Stomach (tissue), 9 donors: ENCODE data around the gene STX1A. TPM values are rescaled to one million over a fixed set of nuclear protein-coding genes. Genes with fewer than 3 reads are reported as not detected.
"Not testable (repeated sequence)": the region's sequence is repeated elsewhere in the genome, so short reads cannot be mapped to it uniquely, and the experiment has no call there.

Source experiments
- DNase-seq, 2 donors: peaks; one replicate each; pipeline versions ENCODE4 v3.0.0 to v3.0.0-alpha.2; 2013 to 2019
- H3K27ac ChIP-seq, 5 donors: fragments of 200-600 bp in 4 of 5; sonication (generic) in 4 of 5; one replicate each; pipeline ENCODE4 v1.5.1; 2013 to 2019; ENCODE audit warnings: mild to moderate bottlenecking in 1 of 5, moderate library complexity in 1 of 5
- H3K27me3 ChIP-seq, 3 donors: fragments of 200-600 bp; sonication (generic); one replicate each; pipeline ENCODE4 v1.5.1; 2017 to 2019; ENCODE audit warnings: mixed run types in 1 of 3
- H3K36me3 ChIP-seq, 4 donors: fragments of 200-600 bp; sonication (generic); 1 replicate in 3 of 4; 2 replicates in 1 of 4; pipeline ENCODE4 v1.5.1; 2016 to 2019
- H3K4me1 ChIP-seq, 4 donors: fragments of 200-600 bp; sonication (generic); one replicate each; pipeline ENCODE4 v1.5.1; 2016 to 2019
- H3K4me3 ChIP-seq, 4 donors: fragments of 200-600 bp; sonication (generic) in 3 of 4; one replicate each; pipeline ENCODE4 v1.5.1; 2016 to 2019; ENCODE audit warnings: mild to moderate bottlenecking in 1 of 4
- H3K9me3 ChIP-seq, 4 donors: fragments of 200-600 bp; sonication (generic); one replicate each; pipeline ENCODE4 v1.5.1; 2016 to 2019
- EP300 ChIP-seq: sonication (generic); formaldehyde crosslinking; IDR thresholded peaks from one replicate; pipeline ENCODE4 v1.6.1; 2017; ENCODE audit warnings: antibody characterized with exemption
- POLR2A ChIP-seq, 4 donors: fragments of 450-650 bp; IDR thresholded peaks; one replicate each; pipeline ENCODE4 v1.6.1; 2016; ENCODE audit warnings: antibody characterized with exemption in 4 of 4, control low read depth in 2 of 4, mild to moderate bottlenecking in 1 of 4, moderate library complexity in 1 of 4
- POLR2AphosphoS5 ChIP-seq, 3 donors: sonication (generic); formaldehyde crosslinking; IDR thresholded peaks; one replicate each; pipeline ENCODE4 v1.6.1; 2016; ENCODE audit warnings: antibody characterized with exemption in 3 of 3
- WGBS, 5 donors: extraction: QIAGEN DNeasy Blood & Tissue Kit in 3 of 5; methylation state at CpG; one replicate each; pipeline versions ENCODE4 v1.1.5 to v1.1.7; 2013 to 2018; 5-methylcytosine and 5-hydroxymethylcytosine counted together
- intact Hi-C: fragments of 100-400 bp; cut with DNase I; formaldehyde crosslinking; loops from one replicate; pipeline ENCODE4 v1.15.1; 2023; ENCODE audit warnings: low total_unique reads
- polyA plus RNA-seq, 3 donors: library from polyadenylated mRNA; stranded (reverse); fragments of 200-250 nt; gene quantifications; one replicate each; pipeline ENCODE4 v1.2.3, GENCODE V29; 2013
- total RNA-seq, 5 donors: library from RNA; depleted of rRNA; stranded (reverse); fragments of >200 nt; gene quantifications; one replicate each; pipeline versions ENCODE4 v1.1.0 to v1.2.3, GENCODE V29; 2014 to 2016
- TF ChIP-seq, protein P1 (sequence below), 7 experiments: fragments of 450-650 bp in 4 of 7; fragments of 200-600 bp in 3 of 7; sonication (generic) in 3 of 7; IDR thresholded peaks; one replicate each; pipeline ENCODE4 v1.5.1; 2016 to 2019; ENCODE audit warnings: antibody characterized with exemption in 7 of 7, control low read depth in 2 of 7, mild to moderate bottlenecking in 1 of 7
- donor health status: healthy with polysubstance abuse.
- donor health status: Bipolar disorder and iron deficiency.
- donor health status: healthy.

STX1A gene
- total and polyA plus RNA-seq, 8 donors: 1.1 to 57.2 (median 4.2) TPM; not detected in 1

DNA sequence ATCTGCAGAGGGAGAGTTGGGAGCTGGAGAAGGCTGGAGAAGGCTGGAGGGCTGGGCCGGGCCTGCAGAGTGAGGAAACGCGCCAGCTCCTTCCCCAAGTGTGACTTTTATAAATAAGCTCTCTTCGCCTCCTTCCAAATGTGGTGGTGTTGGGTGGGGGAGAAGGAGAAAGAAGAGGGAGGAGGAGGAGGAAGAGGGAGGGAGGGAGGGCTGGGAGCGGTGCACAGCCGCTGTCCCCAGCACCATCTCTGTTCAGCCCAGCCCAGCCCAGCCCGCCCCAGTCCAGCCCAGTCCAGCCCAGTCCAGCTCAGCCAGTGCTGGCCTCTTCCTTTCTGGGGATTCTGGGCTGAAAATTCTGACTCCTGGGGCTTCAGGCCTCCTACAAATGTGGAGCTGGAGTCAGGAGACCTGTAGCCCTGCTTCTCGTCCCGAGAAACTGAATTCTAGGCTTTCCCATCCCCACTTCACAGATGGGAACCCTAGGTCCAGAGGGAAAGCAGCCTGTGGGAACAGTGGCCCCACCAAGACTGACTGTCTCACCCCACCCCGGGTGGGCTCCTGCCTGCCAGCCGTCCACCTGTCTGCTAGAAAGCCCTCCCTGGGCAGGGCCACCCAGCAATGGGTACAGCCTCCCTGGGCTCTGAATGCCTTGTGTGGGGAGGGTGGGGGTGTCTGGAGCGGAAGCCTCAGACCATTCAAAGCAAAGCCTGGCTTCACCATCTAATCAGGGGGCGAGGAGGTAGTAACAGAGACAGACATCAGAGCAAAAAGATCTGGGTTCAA, 2.3 kb downstream of the STX1A start:
- intact Hi-C loops: no loop called here
- peak overlapping the region in 2 of 5 donors; percentile 71 to 82 for H3K27ac ChIP-seq
- no peaks in the 10 kb centered on the region for H3K9me3 ChIP-seq
- H3K4me1 ChIP-seq: peaks cover 48 to 73% (median 56%) of the 10 kb centered on the region in 4 donors
- DNase-seq: peak in 1 of 2 donors; percentile 78
- no peaks in the 10 kb centered on the region for H3K36me3 ChIP-seq
- peaks cover 0 to 8% (median 6%) of the 10 kb centered on the region in 3 donors for H3K27me3 ChIP-seq
- WGBS, 5 donors: 63 to 80% (median 71%) methylated on average over 12 to 13 of the region's 13 CpGs
- H3K4me3 ChIP-seq: no peak overlapping the region
- TF ChIP-seq POLR2AphosphoS5 (IDR thresholded peaks at IDR 0.05) (no peak), EP300 (no peak), POLR2A (IDR thresholded peaks at IDR 0.05) (no peak)
- TF ChIP-seq, protein P1, sequence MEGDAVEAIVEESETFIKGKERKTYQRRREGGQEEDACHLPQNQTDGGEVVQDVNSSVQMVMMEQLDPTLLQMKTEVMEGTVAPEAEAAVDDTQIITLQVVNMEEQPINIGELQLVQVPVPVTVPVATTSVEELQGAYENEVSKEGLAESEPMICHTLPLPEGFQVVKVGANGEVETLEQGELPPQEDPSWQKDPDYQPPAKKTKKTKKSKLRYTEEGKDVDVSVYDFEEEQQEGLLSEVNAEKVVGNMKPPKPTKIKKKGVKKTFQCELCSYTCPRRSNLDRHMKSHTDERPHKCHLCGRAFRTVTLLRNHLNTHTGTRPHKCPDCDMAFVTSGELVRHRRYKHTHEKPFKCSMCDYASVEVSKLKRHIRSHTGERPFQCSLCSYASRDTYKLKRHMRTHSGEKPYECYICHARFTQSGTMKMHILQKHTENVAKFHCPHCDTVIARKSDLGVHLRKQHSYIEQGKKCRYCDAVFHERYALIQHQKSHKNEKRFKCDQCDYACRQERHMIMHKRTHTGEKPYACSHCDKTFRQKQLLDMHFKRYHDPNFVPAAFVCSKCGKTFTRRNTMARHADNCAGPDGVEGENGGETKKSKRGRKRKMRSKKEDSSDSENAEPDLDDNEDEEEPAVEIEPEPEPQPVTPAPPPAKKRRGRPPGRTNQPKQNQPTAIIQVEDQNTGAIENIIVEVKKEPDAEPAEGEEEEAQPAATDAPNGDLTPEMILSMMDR (IDR thresholded peaks at IDR 0.05): no peak

GRCh38 chr7:73716318-73716890, 3.1 kb downstream of the STX1A start:
- intact Hi-C loops: no loop called here
- Histone ChIP-seq H3K4me1 (peaks cover 42 to 69% (median 50%) of the 10 kb centered on the region in 4 donors), H3K4me3 (no peak overlapping the region), H3K9me3 (no peaks in the 10 kb centered on the region), H3K36me3 (no peaks in the 10 kb centered on the region), H3K27me3 (peaks cover 0 to 8% (median 6%) of the 10 kb centered on the region in 3 donors), H3K27ac (peak overlapping the region in 3 of 5 donors; percentile 42 to 82 (median 71))
- peak in 1 of 2 donors; percentile 30 for DNase-seq
- WGBS, 5 donors: 61 to 79% (median 72%) methylated on average over 4 of the region's 4 CpGs
- TF ChIP-seq POLR2AphosphoS5 (IDR thresholded peaks at IDR 0.05): no peak
- TF ChIP-seq, protein P1 (IDR thresholded peaks at IDR 0.05): no peak
- TF ChIP-seq POLR2A (IDR thresholded peaks at IDR 0.05): no peak
- TF ChIP-seq EP300: no peak

DNA sequence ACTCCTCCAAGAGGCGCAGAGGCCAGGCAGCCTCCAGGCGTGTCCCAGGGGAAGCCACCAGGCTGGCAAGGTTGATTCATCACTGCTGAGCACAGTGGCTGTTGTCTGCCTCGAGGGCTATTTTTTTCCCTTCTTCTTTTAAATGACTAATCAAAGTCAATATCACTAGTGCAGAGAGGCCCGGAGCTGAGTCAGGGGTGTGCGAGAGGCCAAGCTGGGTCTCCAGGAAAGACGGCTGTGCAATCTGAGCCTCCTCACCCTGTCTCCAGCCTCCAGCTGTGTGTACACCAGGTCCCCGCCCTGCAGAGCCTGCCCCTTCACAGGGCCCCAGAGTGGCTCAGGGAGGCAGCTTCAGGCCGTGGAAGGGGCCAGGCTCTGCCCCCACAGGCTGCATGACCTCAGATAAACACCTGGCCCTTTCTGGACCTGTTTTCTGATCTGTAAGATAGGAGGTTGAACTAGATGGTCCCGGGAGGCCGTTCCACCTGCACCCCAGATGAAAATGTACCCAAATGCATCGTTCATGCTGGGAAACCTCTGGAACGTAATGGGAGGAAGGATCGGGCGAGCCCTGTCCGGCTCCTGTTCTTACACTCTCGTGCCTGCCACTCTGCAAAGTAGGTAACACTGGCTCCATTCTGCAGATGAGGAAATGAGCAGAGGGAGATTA, 3.7 kb downstream of the STX1A start:
- peaks cover 38 to 63% (median 45%) of the 10 kb centered on the region in 4 donors for H3K4me1 ChIP-seq
- TF ChIP-seq, protein P1 (IDR thresholded peaks at IDR 0.05): no peak
- TF ChIP-seq POLR2A (IDR thresholded peaks at IDR 0.05): no peak
- TF ChIP-seq EP300: no peak
- TF ChIP-seq POLR2AphosphoS5 (IDR thresholded peaks at IDR 0.05): no peak
- DNase-seq: peak; percentile 52 to 94
- no peaks in the 10 kb centered on the region for H3K9me3 ChIP-seq
- no peak overlapping the region for H3K4me3 ChIP-seq
- WGBS, 5 donors: 43 to 59% (median 52%) methylated on average over 16 of the region's 16 CpGs
- intact Hi-C loops: no loop called here
- peaks cover 0 to 8% (median 6%) of the 10 kb centered on the region in 3 donors for H3K27me3 ChIP-seq
- H3K27ac ChIP-seq: peak overlapping the region in 2 of 5 donors; percentile 42 to 82
- H3K36me3 ChIP-seq: no peaks in the 10 kb centered on the region

GRCh38 chr7:73713319-73713718, 6.2 kb downstream of the STX1A start:
- 87 to 98% (median 92%) methylated on average over 6 of the region's 6 CpGs for WGBS, 5 donors
- intact Hi-C loops: not testable (repeated sequence)

More at GRCh38 chr7:73713319-73713718, 6.2 kb downstream of the STX1A start:
- peaks cover 23 to 44% (median 32%) of the 10 kb centered on the region in 4 donors for H3K4me1 ChIP-seq
- H3K9me3 ChIP-seq, H3K4me3 ChIP-seq, H3K27ac ChIP-seq, DNase-seq, H3K36me3 ChIP-seq, H3K27me3 ChIP-seq: not testable (repeated sequence)
